MM.1S (cell line): ENCODE data around the gene DPEP2NB.

ENCODE experiments used
- DNase-seq: peaks from one replicate; pipeline ENCODE4 v3.0.0-alpha.2; 2015
- H2AFZ ChIP-seq: fragments of 300-600 bp; sonication (generic); 2 replicates; pipeline ENCODE4 v1.6.0; 2016; ENCODE audit warnings: antibody characterized with exemption, low read length
- H3F3A ChIP-seq: fragments of 300-600 bp; sonication (generic); 2 replicates; pipeline ENCODE4 v1.6.1; 2016; ENCODE audit warnings: mild to moderate bottlenecking, antibody characterized with exemption, low read length, moderate library complexity, mixed read lengths; ENCODE audit not compliant: insufficient read depth
- H3K27ac ChIP-seq: fragments of 300-600 bp; sonication (generic); 2 replicates; pipeline ENCODE4 v1.5.1; 2016; ENCODE audit warnings: mild to moderate bottlenecking, low read length
- H3K27me3 ChIP-seq: fragments of 300-600 bp; sonication (generic); replicated peaks from 2 replicates; pipeline ENCODE4 v1.6.0; 2016; ENCODE audit warnings: low read length; ENCODE audit not compliant: insufficient read depth
- H3K36me3 ChIP-seq: fragments of 300-600 bp; sonication (generic); replicated peaks from 2 replicates; pipeline ENCODE4 v1.6.1; 2016; ENCODE audit warnings: mild to moderate bottlenecking, low read length, mixed read lengths; ENCODE audit not compliant: insufficient read depth
- H3K4me1 ChIP-seq: fragments of 300-600 bp; sonication (generic); 2 replicates; pipeline ENCODE4 v1.6.1; 2016; ENCODE audit warnings: low read length, mixed read lengths
- H3K4me2 ChIP-seq: fragments of 300-600 bp; sonication (generic); 2 replicates; pipeline ENCODE4 v1.6.0; 2016; ENCODE audit warnings: low read depth, low read length
- H3K4me3 ChIP-seq: fragments of 300-600 bp; sonication (generic); 2 replicates; pipeline ENCODE4 v1.5.1; 2016; ENCODE audit warnings: low read length, mixed read lengths
- H3K79me2 ChIP-seq: fragments of 300-600 bp; sonication (generic); 2 replicates; pipeline ENCODE4 v1.6.1; 2016; ENCODE audit warnings: mixed run types, low read length, mixed read lengths
- H3K9ac ChIP-seq: fragments of 300-600 bp; sonication (generic); 2 replicates; pipeline ENCODE4 v1.6.1; 2016; ENCODE audit warnings: low read length, mixed read lengths
- H3K9me2 ChIP-seq: fragments of 300-600 bp; sonication (generic); replicated peaks from 2 replicates; pipeline ENCODE4 v1.6.1; 2016; ENCODE audit warnings: mild to moderate bottlenecking, low read length, mixed read lengths; ENCODE audit not compliant: insufficient read depth
- H3K9me3 ChIP-seq: fragments of 300-600 bp; sonication (generic); replicated peaks from 2 replicates; pipeline ENCODE4 v1.6.1; 2016; ENCODE audit warnings: mild to moderate bottlenecking, low read length, mixed read lengths; ENCODE audit not compliant: insufficient read depth
- H4K20me1 ChIP-seq: fragments of 300-600 bp; sonication (generic); 2 replicates; pipeline ENCODE4 v1.6.1; 2016; ENCODE audit warnings: mild to moderate bottlenecking, low read length, moderate library complexity, mixed read lengths; ENCODE audit not compliant: insufficient read depth
- CTCF ChIP-seq: fragments of 300-600 bp; sonication (generic); IDR thresholded peaks from 2 replicates; pipeline ENCODE4 v1.5.1; 2016; ENCODE audit warnings: antibody characterized with exemption, low read length, mixed read lengths
- EZH2 ChIP-seq: fragments of 300-600 bp; sonication (generic); optimal IDR thresholded peaks from 2 replicates; pipeline ENCODE3; 2017; ENCODE audit warnings: low read depth, mild to moderate bottlenecking, antibody characterized with exemption, low read length, mixed read lengths
- EZH2phosphoT487 ChIP-seq: fragments of 300-600 bp; sonication (generic); IDR thresholded peaks from 2 replicates; pipeline ENCODE4 v1.6.1; 2018; ENCODE audit warnings: antibody characterized with exemption, low read length

The DPEP2NB gene

GRCh38 chr16:67969254-67970039 lies 46.3 kb downstream of the DPEP2NB start:
- no peak for TF ChIP-seq EZH2
- no peak for TF ChIP-seq CTCF
- no peak for TF ChIP-seq EZH2phosphoT487
- Histone ChIP-seq H3K9me2 (no peaks in the 10 kb centered on the region), H3K79me2 (peaks cover 14% of the 10 kb centered on the region), H3K4me2 (peak overlapping the region; percentile 100), H2AFZ (peak overlapping the region; percentile 97), H3K9ac (peak overlapping the region; percentile 75; the same call in 1 of the 2 replicates), H3K9me3 (no peaks in the 10 kb centered on the region), H3K27ac (no peak overlapping the region), H4K20me1 (no peaks in the 10 kb centered on the region), H3F3A (peaks cover 18% of the 10 kb centered on the region), H3K36me3 (no peaks in the 10 kb centered on the region), H3K4me3 (peak overlapping the region; percentile 93), H3K27me3 (no peaks in the 10 kb centered on the region), H3K4me1 (peaks cover 29% of the 10 kb centered on the region)
- DNase-seq = no peak

GRCh38 chr16:67968400-67969253 lies 47.1 kb downstream of the DPEP2NB start, which contains the start of gene SLC12A4:
Gene SLC12A4, minus strand, starts transcription at chr16:67968637. Its CDS starts 84 bp downstream, at chr16:67968553.
- Histone ChIP-seq H2AFZ (peak within 1 kb of the TSS; percentile 97), H3K9me2 (no peaks in the 10 kb centered on the region), H3K79me2 (peaks cover 17% of the 10 kb centered on the region), H3K4me2 (peak within 1 kb of the TSS; percentile 100), H3K4me3 (peak within 1 kb of the TSS; percentile 93), H3K36me3 (no peaks in the 10 kb centered on the region), H4K20me1 (no peaks in the 10 kb centered on the region), H3K27me3 (no peaks in the 10 kb centered on the region), H3K27ac (peak within 1 kb of the TSS; percentile 15; the same call in 1 of the 2 replicates), H3K9me3 (no peaks in the 10 kb centered on the region), H3F3A (peaks cover 19% of the 10 kb centered on the region), H3K4me1 (peaks cover 36% of the 10 kb centered on the region), H3K9ac (peak within 1 kb of the TSS; percentile 82)
- TF ChIP-seq CTCF = no peak
- peak; percentile 89 for DNase-seq

GRCh38 chr16:67967958-67968399 lies 47.7 kb downstream of the DPEP2NB start:
- Histone ChIP-seq H3K27ac (no peak overlapping the region), H3K9ac (peak overlapping the region; percentile 82), H3K36me3 (no peaks in the 10 kb centered on the region), H3K27me3 (no peaks in the 10 kb centered on the region), H3K4me3 (peak overlapping the region; percentile 93), H3K9me2 (no peaks in the 10 kb centered on the region), H3K9me3 (no peaks in the 10 kb centered on the region), H3F3A (peaks cover 19% of the 10 kb centered on the region), H3K79me2 (peaks cover 22% of the 10 kb centered on the region), H4K20me1 (no peaks in the 10 kb centered on the region), H2AFZ (peak overlapping the region; percentile 85), H3K4me1 (peaks cover 37% of the 10 kb centered on the region), H3K4me2 (peak overlapping the region; percentile 91)
- no peak for TF ChIP-seq EZH2phosphoT487
- no peak for TF ChIP-seq EZH2
- no peak for TF ChIP-seq CTCF
- peak; percentile 41 for DNase-seq
